HK-2 (cell line): ENCODE results near the gene GNG13.

Experiments used
- DNase-seq: peaks from one replicate; pipeline ENCODE4 v3.0.0-alpha.2; 2018; ENCODE audit not compliant: unreplicated experiment

Gene GNG13

DNA sequence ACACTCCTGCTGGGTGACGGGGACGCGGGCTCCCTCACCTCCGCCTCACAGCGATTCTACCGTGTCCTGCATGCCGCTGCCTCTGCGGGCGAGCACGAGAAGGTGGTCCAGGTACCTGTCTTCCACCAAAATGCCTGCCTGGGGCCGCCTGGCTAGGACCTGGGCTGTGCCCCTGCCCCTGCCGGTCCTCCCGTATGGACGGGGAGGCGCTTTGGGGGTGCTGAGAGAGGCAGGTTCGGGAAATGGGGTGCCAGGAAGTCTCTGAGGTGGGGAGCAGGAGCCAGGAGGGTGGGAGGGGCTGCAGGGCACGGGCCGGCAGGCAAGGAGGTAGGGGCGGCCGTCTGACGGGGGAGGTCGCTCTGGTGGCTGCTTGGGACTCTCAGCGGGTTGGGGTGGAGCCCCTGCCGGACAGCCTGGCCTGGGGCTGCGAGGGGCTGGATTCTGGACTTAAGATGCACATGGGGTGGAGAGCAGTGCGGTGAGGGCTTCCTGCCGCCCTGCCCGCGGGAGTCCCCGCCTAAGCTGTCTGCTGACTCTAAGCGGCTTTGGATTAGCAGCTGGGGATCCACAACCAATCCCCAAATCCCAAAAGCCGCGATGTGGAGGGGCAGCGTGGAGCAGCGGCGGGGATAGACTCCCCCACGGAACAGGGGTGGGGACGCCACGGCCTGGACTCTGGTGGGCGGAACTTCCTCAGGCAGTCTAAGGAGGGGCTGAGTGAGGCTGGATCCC, 6.3 kb downstream of the GNG13 start:
- no peak for DNase-seq

- DNase-seq, result no peak
Observed at GRCh38 chr16:793414-793813, 7.1 kb downstream of the GNG13 start.

GRCh38 chr16:792221-792995, 8.1 kb downstream of the GNG13 start:
- no peak for DNase-seq

GRCh38 chr16:791131-791530, 9.4 kb downstream of the GNG13 start:
- DNase-seq, result no peak

- no peak for DNase-seq
Observed at GRCh38 chr16:790086-790485, 10.4 kb downstream of the GNG13 start.

GRCh38 chr16:789191-789850, 11.2 kb downstream of the GNG13 start:
- no peak for DNase-seq

- DNase-seq, result peak; percentile 87
Observed at GRCh38 chr16:788399-789126, 12.0 kb downstream of the GNG13 start, which contains the start of gene CHTF18. Gene CHTF18 (plus strand): TSS chr16:788620. CDS start chr16:788685, 65 bp downstream.

- DNase-seq, result no peak
Observed at GRCh38 chr16:787978-788398, 12.5 kb downstream of the GNG13 start, which contains the start of gene RPUSD1. Gene RPUSD1 (minus strand): TSS chr16:788381. CDS start chr16:787737, 644 bp downstream.

DNA sequence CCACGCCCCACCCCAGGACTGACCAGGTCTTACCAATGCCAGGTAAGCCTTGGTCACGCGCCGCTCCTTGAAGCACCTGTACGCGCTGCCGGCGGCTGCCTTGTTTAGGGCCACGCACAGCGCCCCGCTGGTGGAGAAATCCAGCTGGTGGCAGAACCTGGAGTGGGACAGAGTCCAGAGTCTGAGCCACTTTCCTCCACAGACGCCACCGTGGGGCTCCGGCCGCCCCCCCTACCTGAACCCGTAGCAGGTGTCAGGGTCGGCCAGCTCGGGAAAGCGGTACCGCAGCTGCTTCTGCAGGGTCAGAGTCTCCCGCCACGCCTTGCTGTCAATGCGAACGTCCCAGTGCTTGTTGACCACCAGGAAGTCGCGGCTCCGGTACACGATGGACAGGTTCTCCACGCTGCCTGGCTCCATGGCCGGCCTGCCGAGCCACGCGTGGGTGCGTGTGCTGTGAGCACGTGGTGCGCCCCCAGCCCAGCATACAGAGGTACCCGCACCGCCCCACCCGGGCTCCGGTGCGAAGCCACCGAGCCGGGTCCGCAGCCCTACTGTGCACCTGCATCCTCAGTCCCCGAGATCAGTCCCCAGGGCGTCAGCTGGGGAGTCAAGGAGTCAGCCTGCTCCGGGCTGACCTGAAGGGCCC, 13.1 kb downstream of the GNG13 start:
- no peak for DNase-seq

DNA sequence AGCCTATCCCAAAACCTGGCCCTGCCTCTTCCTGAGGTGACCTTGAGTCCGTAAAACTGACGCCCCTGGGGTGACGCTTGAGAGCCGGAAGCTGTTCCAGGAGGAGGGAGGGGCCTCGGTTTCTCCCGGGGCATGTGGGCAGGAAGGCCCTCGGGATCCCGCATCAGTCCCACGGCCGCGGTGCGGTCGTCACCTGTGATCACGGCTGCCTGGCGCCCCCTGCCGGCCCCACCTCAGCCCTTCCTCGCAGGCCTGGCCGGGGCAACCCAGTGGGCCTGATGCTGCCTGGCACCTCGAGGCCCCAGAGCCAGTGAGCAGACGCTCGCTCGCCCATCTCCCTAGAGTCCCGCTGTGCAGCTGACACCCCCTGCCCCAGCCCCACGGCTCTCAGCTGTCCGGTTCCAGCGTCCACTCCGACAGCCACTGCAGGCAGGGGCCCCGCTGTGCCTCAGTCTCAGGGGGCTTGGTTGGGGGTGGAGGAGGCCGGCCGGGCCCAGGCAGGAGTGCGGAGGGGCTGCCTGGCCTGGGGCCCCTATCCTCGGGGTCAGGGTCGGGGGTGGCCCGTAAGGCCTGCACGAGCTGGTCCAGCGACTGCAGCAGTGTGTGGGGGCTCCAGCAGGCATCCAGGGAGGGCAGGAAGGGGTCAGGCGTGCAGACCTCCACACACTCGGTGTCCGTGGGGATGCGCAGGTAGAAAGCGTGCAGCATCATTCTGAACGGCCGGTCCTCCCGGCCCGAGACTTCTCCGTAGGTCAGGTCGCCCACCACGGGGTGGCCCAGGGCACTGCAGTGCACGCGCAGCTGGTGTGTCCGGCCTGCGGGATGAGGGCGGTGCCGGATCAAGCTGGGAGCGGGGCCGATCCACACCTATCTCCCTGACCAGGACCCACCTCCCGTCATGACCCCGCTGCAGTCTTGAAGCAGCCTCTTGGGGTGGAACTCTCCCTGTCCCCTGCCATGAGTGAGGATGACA, 14.7 kb downstream of the GNG13 start:
- no peak for DNase-seq

GRCh38 chr16:784431-784830, 16.1 kb downstream of the GNG13 start:
- DNase-seq, result no peak

GRCh38 chr16:783404-784161, 17.0 kb downstream of the GNG13 start:
- DNase-seq, result no peak

DNA sequence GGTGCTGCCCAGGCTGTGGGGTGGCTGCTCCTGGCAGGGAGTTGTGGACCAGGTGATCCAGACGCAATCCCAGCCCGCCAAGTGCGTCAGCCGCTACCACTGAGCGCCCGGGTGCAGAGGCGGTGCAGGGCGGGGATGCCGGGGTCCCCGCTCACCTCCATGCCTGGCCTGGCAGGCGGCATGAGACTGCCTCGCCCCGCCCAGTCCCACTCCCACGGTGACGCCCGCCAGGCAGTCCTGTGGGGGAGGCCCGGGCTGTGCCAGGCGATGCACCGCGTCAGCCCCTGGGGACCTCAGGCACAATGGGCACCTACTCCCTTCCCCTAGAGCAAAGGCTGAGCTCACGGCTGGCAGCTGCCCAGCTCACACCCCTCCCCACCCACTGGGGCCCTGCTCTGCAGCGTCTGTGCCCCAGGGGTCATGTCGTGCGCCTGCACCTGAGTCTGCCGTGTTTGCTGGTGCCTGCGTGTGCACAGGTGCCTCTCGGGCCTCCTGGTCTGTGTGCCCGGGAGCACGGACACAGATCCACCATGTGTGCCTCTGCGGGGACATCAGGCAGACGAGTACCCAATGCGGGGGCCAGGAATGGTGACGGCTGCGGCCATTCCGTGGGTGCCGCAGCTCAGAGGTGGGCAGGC, 17.6 kb downstream of the GNG13 start:
- DNase-seq, result no peak

GRCh38 chr16:782258-782657, 18.3 kb downstream of the GNG13 start:
- DNase-seq, result no peak

DNA sequence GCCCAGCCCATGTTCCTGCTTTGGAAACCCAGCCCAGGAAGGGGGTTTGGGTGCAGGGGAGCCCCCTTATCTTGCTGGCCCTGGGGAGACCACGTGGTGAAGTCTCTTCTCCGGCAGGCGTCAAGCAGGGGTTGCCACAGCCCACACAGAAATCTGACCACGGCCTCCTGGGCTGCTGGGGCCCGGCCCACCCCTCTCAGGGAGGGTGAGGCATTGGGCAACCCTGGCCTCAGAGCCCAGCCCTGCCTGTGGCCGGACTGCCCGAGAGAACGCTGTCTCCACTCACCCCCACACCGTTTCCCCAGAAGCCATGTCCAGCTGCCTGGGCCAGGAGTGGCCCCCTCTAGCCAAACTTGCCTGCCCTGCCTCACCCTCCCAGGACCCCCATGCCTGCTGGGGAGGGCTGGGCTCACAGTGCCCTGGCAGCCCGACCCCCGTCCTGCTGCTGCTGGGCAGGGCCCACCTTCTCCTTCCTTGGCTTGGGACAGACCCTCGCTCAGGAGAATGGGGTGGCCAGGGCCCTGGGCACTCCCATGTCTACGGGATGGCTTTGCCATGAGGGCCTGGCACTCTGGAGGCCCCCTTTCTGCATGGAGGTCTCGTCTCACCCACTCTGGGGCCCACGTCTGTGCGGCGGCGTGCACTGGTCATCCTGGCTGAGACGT, 19.1 kb downstream of the GNG13 start:
- no peak for DNase-seq

DNA sequence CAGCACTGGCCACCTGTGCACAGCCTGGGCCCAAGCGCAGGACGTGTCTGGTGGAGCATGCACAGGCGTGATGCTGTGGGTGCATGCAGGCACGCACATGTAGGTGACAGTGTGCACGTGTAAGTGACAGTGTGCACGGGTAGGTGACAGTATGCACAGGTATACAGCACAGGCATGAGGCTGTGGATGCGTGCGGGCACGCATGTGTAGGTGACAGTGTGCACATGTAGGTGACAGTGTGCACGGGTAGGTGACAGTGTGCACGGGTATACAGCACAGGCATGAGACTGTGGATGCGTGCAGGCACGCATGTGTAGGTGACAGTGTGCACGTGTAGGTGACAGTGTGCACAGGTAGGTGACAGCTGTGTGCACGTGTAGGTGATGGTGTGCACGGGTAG, 20.2 kb downstream of the GNG13 start:
- DNase-seq, result no peak

GRCh38 chr16:779561-779960, 21.0 kb downstream of the GNG13 start:
- no peak for DNase-seq

GRCh38 chr16:778909-779527, 21.5 kb downstream of the GNG13 start:
- no peak for DNase-seq
